Ascending aorta (tissue), 2 donors: ENCODE data around the gene FHIT. TPM values are rescaled to one million over a fixed set of nuclear protein-coding genes. Genes with fewer than 3 reads are reported as not detected.

Source experiments
- DNase-seq, 2 donors: peaks; one replicate each; pipeline ENCODE4 v3.0.0-alpha.2; 2019; ENCODE audit warnings: low spot score in 2 of 2
- H3K27ac ChIP-seq, 2 donors: fragments of 200-600 bp; sonication (generic); one replicate each; pipeline ENCODE4 v1.5.1; 2016 to 2017; ENCODE audit warnings: mild to moderate bottlenecking in 1 of 2
- H3K27me3 ChIP-seq: fragments of 200-600 bp; sonication (generic); one replicate; pipeline ENCODE4 v1.5.1; 2017
- H3K36me3 ChIP-seq, 2 donors: fragments of 200-600 bp; sonication (generic); one replicate each; pipeline ENCODE4 v1.5.1; 2016
- H3K4me1 ChIP-seq, 2 donors: fragments of 200-600 bp; sonication (generic); one replicate each; pipeline ENCODE4 v1.5.1; 2016 to 2017; ENCODE audit warnings: mild to moderate bottlenecking in 1 of 2
- H3K4me3 ChIP-seq, 2 donors: fragments of 200-600 bp; sonication (generic); one replicate each; pipeline ENCODE4 v1.5.1; 2016 to 2017; ENCODE audit warnings: mild to moderate bottlenecking in 1 of 2
- H3K9me3 ChIP-seq, 2 donors: fragments of 200-600 bp; sonication (generic); one replicate each; pipeline ENCODE4 v1.5.1; 2016
- intact Hi-C: fragments of 100-400 bp; cut with DNase I; formaldehyde crosslinking; loops from one replicate; pipeline ENCODE4 v1.15.1; 2023
- total RNA-seq: library from RNA; depleted of rRNA; stranded (reverse); fragments of >200 nt; gene quantifications from one replicate; pipeline ENCODE4 v1.1.0, GENCODE V29; 2016
- TF ChIP-seq, protein P1 (sequence below), 3 experiments: fragments of 200-600 bp in 2 of 3; fragments of 450-650 bp in 1 of 3; sonication (generic) in 2 of 3; IDR thresholded peaks; one replicate each; pipeline ENCODE4 v1.5.1; 2016 to 2019; ENCODE audit warnings: antibody characterized with exemption in 3 of 3, mild to moderate bottlenecking in 1 of 3, moderate library complexity in 1 of 3

Gene FHIT
- total RNA-seq, 1 donor from 2014 or later, result 0.21 TPM

DNA sequence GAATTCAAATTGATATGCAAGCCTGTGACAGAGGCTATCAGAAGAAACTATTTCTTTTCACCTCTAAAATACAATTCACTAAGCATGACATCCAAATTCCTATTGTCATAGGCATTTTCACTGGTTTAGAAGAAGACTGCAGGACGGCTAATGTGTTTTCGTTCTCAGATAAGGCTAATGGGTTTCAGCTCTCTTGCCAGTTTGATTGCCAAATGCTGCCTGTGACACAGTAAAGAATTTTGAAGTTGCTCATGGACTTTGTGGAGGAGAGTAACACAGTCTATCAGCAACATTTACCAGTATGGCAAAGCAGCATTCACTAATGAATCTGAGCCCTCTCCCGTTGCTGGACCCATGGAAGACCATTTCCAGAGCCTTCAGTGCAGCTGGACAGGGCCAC lies 948.1 kb downstream of the FHIT start:
- H3K9me3 ChIP-seq, result no peaks in the 10 kb centered on the region
- TF ChIP-seq, protein P1, sequence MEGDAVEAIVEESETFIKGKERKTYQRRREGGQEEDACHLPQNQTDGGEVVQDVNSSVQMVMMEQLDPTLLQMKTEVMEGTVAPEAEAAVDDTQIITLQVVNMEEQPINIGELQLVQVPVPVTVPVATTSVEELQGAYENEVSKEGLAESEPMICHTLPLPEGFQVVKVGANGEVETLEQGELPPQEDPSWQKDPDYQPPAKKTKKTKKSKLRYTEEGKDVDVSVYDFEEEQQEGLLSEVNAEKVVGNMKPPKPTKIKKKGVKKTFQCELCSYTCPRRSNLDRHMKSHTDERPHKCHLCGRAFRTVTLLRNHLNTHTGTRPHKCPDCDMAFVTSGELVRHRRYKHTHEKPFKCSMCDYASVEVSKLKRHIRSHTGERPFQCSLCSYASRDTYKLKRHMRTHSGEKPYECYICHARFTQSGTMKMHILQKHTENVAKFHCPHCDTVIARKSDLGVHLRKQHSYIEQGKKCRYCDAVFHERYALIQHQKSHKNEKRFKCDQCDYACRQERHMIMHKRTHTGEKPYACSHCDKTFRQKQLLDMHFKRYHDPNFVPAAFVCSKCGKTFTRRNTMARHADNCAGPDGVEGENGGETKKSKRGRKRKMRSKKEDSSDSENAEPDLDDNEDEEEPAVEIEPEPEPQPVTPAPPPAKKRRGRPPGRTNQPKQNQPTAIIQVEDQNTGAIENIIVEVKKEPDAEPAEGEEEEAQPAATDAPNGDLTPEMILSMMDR (IDR thresholded peaks at IDR 0.05), result no peak
- intact Hi-C loops, result no loop called here
- DNase-seq, result no peak
- H3K27ac ChIP-seq, result no peak overlapping the region
- no peaks in the 10 kb centered on the region for H3K36me3 ChIP-seq
- no peaks in the 10 kb centered on the region for H3K27me3 ChIP-seq
- H3K4me3 ChIP-seq, result no peak overlapping the region
- peaks cover 0 to 2% of the 10 kb centered on the region in 2 donors for H3K4me1 ChIP-seq

DNA sequence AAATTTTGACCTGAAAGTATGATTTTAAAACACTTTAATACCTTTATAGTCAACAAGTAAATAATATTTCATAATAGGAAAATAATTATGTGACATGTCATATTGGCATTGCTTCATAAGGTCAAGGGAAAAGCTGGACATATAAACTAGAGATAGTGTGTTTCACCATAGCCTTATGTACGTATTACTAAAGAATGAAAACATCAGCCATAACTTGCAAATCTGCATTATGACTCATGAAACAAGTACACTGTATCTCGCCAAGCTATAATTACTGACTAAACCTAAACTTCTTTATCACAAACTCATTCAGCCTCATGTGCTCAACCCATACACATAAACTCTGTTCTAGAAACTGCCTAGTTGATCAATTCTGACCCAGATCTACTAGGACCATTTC lies 950.1 kb downstream of the FHIT start:
- Histone ChIP-seq H3K9me3 (no peaks in the 10 kb centered on the region), H3K4me1 (peaks cover 0 to 2% of the 10 kb centered on the region in 2 donors), H3K4me3 (no peak overlapping the region), H3K27ac (no peak overlapping the region), H3K27me3 (no peaks in the 10 kb centered on the region), H3K36me3 (no peaks in the 10 kb centered on the region)
- no peak for DNase-seq
- TF ChIP-seq, protein P1 (IDR thresholded peaks at IDR 0.05), result no peak
- intact Hi-C loops, result no loop called here

DNA sequence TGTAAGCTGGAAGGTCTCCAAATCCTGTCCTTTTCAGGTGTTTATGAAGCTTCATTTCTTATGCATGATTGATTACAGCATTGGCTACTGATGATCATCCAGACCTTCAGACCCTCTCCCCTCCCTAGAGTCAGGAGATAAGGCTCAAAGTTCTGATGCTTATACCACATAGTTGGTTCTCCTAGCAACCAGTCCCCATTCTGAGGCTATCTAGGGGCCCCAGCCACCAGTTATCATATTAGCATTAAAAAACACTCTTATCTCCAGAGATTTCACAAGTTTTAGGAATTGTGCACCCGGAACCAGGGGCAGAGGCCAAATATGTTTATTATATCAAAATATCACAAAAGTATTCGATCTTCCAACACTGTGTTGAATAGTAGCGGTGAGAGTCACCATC lies 953.1 kb downstream of the FHIT start:
- TF ChIP-seq, protein P1 (IDR thresholded peaks at IDR 0.05), result no peak
- no peaks in the 10 kb centered on the region for H3K36me3 ChIP-seq
- no peaks in the 10 kb centered on the region for H3K9me3 ChIP-seq
- no peaks in the 10 kb centered on the region for H3K4me1 ChIP-seq
- intact Hi-C loops, result no loop called here
- DNase-seq, result no peak
- H3K4me3 ChIP-seq, result no peak overlapping the region
- H3K27me3 ChIP-seq, result no peaks in the 10 kb centered on the region
- no peak overlapping the region for H3K27ac ChIP-seq

DNA sequence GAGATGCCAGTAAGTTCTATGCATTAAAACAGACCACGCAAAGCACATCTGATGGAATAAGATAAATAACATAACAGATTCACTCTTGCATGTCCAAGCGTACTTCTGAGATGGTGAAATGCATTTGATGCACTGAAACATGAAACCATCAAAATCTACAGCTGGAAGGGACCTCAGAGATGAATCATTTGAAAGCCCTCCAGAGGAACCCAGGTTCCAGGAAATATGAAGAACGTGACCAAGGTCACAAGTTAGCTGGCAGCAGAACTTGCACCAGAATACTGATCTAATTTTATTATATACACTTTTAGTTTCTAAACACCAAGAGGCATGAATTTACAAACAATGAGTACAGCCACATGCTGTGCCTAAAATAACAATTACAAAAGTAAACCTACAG lies 957.1 kb downstream of the FHIT start:
- no peak for DNase-seq
- H3K4me3 ChIP-seq, result no peak overlapping the region
- H3K36me3 ChIP-seq, result no peaks in the 10 kb centered on the region
- H3K27ac ChIP-seq, result no peak overlapping the region
- no peaks in the 10 kb centered on the region for H3K9me3 ChIP-seq
- intact Hi-C loops, result no loop called here
- TF ChIP-seq, protein P1 (IDR thresholded peaks at IDR 0.05), result no peak
- H3K4me1 ChIP-seq, result peaks cover 0 to 4% of the 10 kb centered on the region in 2 donors
- no peaks in the 10 kb centered on the region for H3K27me3 ChIP-seq

DNA sequence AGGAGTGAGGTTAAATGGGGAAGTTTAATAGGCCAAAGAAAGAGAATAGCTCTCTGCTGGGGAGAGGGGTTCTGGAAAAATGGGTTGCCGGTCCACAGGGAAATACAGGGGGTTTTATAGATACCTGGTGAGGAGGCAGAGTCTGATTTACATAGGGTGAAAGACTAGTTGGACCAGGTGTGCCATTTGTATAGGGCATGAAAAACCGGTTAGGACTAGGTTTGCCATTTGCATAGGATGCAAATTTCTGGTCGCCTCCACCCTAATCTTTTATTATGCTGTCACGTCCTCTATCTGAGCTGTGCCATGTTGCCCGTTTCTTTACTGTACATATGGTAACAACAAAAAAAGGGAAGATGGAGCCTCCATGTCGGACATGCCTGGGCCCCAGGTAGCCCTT lies 960.1 kb downstream of the FHIT start:
- no peaks in the 10 kb centered on the region for H3K9me3 ChIP-seq
- H3K27me3 ChIP-seq, result no peaks in the 10 kb centered on the region
- intact Hi-C loops, result no loop called here
- no peaks in the 10 kb centered on the region for H3K36me3 ChIP-seq
- no peak for DNase-seq
- TF ChIP-seq, protein P1 (IDR thresholded peaks at IDR 0.05), result no peak
- no peak overlapping the region for H3K4me3 ChIP-seq
- peaks cover 0 to 4% of the 10 kb centered on the region in 2 donors for H3K4me1 ChIP-seq
- no peak overlapping the region for H3K27ac ChIP-seq

DNA sequence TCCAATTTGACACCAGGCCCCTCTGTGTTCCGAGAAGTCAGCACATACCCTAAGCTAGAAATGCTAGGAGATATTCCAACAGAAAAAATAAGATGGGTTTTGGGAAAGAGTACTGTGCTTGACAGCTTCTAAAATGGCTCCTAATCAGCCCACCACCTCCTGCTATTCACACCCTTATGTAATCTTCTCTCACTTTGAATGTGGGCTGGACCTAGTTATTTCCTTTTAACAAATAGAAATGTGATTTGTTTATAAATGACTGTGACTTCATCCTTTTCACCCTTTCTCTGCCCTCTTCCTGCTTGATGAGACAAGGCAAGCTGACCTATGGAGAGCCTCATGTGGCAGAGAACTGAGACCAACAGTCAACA lies 961.1 kb downstream of the FHIT start:
- Histone ChIP-seq H3K27ac (no peak overlapping the region), H3K9me3 (no peaks in the 10 kb centered on the region), H3K4me3 (no peak overlapping the region), H3K4me1 (peaks cover 0 to 4% of the 10 kb centered on the region in 2 donors), H3K27me3 (no peaks in the 10 kb centered on the region), H3K36me3 (no peaks in the 10 kb centered on the region)
- intact Hi-C loops, result no loop called here
- TF ChIP-seq, protein P1 (IDR thresholded peaks at IDR 0.05), result no peak
- no peak for DNase-seq
